ENCODE results near the gene SNX10.

Gene SNX10

GRCh38 chr7:26365077-26365900, 73.6 kb downstream of the SNX10 start:
- Histone ChIP-seq H3K27ac (ENCODE audit: low read length) (no peak overlapping the region), H3F3A (ENCODE audit: insufficient read depth, low read length) (no peaks in the 10 kb centered on the region; the same call in 1 of the 2 replicates), H3K9me2 (replicated peaks; ENCODE audit: insufficient read depth, low read length) (no peaks in the 10 kb centered on the region), H4K20me1 (ENCODE audit: insufficient read depth, low read length) (no peaks in the 10 kb centered on the region), H3K4me2 (ENCODE audit: low read depth, low read length) (peak overlapping the region; percentile 28; the same call in 1 of the 2 replicates), H2AFZ (ENCODE audit: low read length) (no peak overlapping the region), H3K27me3 (replicated peaks; ENCODE audit: insufficient read depth, low read length) (peaks cover 6% of the 10 kb centered on the region), H3K79me2 (ENCODE audit: low read length) (no peaks in the 10 kb centered on the region), H3K4me3 (ENCODE audit: low read length) (no peak overlapping the region), H3K36me3 (replicated peaks; ENCODE audit: insufficient read depth, low read length) (no peaks in the 10 kb centered on the region), H3K4me1 (ENCODE audit: low read length) (peaks cover 8% of the 10 kb centered on the region; the same call in 1 of the 2 replicates), H3K9me3 (replicated peaks; ENCODE audit: insufficient read depth, low read length) (no peaks in the 10 kb centered on the region), H3K9ac (ENCODE audit: low read length) (no peak overlapping the region)
- DNase-seq, result peak; percentile 83
- TF ChIP-seq EZH2 (optimal IDR thresholded peaks at IDR 0.05; ENCODE audit: low read depth, low read length), result no peak
- TF ChIP-seq EZH2phosphoT487 (IDR thresholded peaks at IDR 0.05; ENCODE audit: low read length), result no peak
- TF ChIP-seq CTCF (IDR thresholded peaks at IDR 0.05; ENCODE audit: low read length), result peak; percentile 68

- H3K9me2 ChIP-seq (replicated peaks; ENCODE audit: insufficient read depth, low read length), result no peaks in the 10 kb centered on the region
- H3K27me3 ChIP-seq (replicated peaks; ENCODE audit: insufficient read depth, low read length), result peaks cover 9% of the 10 kb centered on the region
- H3K4me1 ChIP-seq (ENCODE audit: low read length), result peaks cover 8% of the 10 kb centered on the region; the same call in 1 of the 2 replicates
- no peaks in the 10 kb centered on the region for H3K79me2 ChIP-seq (ENCODE audit: low read length)
- no peak for DNase-seq
- no peak overlapping the region for H3K9ac ChIP-seq (ENCODE audit: low read length)
- no peak overlapping the region for H3K4me3 ChIP-seq (ENCODE audit: low read length)
- no peaks in the 10 kb centered on the region for H4K20me1 ChIP-seq (ENCODE audit: insufficient read depth, low read length)
- H3K4me2 ChIP-seq (ENCODE audit: low read depth, low read length), result no peak overlapping the region
- no peak overlapping the region for H2AFZ ChIP-seq (ENCODE audit: low read length)
- no peaks in the 10 kb centered on the region for H3K36me3 ChIP-seq (replicated peaks; ENCODE audit: insufficient read depth, low read length)
- no peak overlapping the region for H3K27ac ChIP-seq (ENCODE audit: low read length)
- TF ChIP-seq CTCF (IDR thresholded peaks at IDR 0.05; ENCODE audit: low read length) (no peak), EZH2 (optimal IDR thresholded peaks at IDR 0.05; ENCODE audit: low read depth, low read length) (no peak), EZH2phosphoT487 (IDR thresholded peaks at IDR 0.05; ENCODE audit: low read length) (no peak)
- H3F3A ChIP-seq (ENCODE audit: insufficient read depth, low read length), result no peaks in the 10 kb centered on the region
- H3K9me3 ChIP-seq (replicated peaks; ENCODE audit: insufficient read depth, low read length), result no peaks in the 10 kb centered on the region
These were observed 74.2 kb downstream of the SNX10 start for GRCh38 chr7:26365901-26366275.

GRCh38 chr7:26367219-26367711, 75.6 kb downstream of the SNX10 start:
- H3K27me3 ChIP-seq (replicated peaks; ENCODE audit: insufficient read depth, low read length), result peaks cover 12% of the 10 kb centered on the region

More at GRCh38 chr7:26367219-26367711, 75.6 kb downstream of the SNX10 start:
- Histone ChIP-seq H3K9me3 (replicated peaks; ENCODE audit: insufficient read depth, low read length) (no peaks in the 10 kb centered on the region), H3K4me3 (ENCODE audit: low read length) (no peak overlapping the region), H2AFZ (ENCODE audit: low read length) (no peak overlapping the region), H3K9me2 (replicated peaks; ENCODE audit: insufficient read depth, low read length) (no peaks in the 10 kb centered on the region), H3K27ac (ENCODE audit: low read length) (no peak overlapping the region), H3K36me3 (replicated peaks; ENCODE audit: insufficient read depth, low read length) (no peaks in the 10 kb centered on the region), H4K20me1 (ENCODE audit: insufficient read depth, low read length) (no peaks in the 10 kb centered on the region), H3K4me1 (ENCODE audit: low read length) (peaks cover 8% of the 10 kb centered on the region; the same call in 1 of the 2 replicates), H3F3A (ENCODE audit: insufficient read depth, low read length) (no peaks in the 10 kb centered on the region), H3K9ac (ENCODE audit: low read length) (no peak overlapping the region), H3K79me2 (ENCODE audit: low read length) (no peaks in the 10 kb centered on the region), H3K4me2 (ENCODE audit: low read depth, low read length) (no peak overlapping the region)
- no peak for TF ChIP-seq EZH2 (optimal IDR thresholded peaks at IDR 0.05; ENCODE audit: low read depth, low read length)
- no peak for TF ChIP-seq CTCF (IDR thresholded peaks at IDR 0.05; ENCODE audit: low read length)
- no peak for TF ChIP-seq EZH2phosphoT487 (IDR thresholded peaks at IDR 0.05; ENCODE audit: low read length)
- DNase-seq, result no peak
